Limb (tissue), 2 donors: Measurements from ENCODE around the gene PITPNM3.
A peak's percentile ranks its signal among the peaks of the same experiment; 100 is the strongest.

Source experiments
- DNase-seq, 2 donors: peaks; one replicate each; pipeline ENCODE4 v3.0.0-alpha.2; 2016; ENCODE audit errors: extremely low spot score in 2 of 2

The PITPNM3 gene

DNA sequence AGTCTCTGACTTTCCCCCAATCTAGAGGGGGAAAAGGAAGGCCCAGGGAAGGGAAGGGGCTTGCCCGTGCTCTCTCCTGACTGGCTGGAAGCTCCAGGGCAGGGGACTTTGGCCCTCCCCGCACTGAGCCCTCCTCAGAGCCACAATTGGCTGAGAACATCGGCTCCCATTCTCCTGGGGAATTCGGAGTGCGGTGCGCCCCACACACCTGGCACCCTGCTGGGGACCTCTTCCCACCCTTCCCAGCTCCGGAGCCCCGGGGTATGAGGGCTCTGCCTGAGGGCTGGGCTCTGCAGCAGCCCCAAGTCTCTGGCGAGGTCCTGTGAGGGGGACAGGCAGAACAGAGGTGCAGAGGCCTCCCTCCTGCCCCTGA lies 76.1 kb downstream of the PITPNM3 start:
- no peak for DNase-seq

DNA sequence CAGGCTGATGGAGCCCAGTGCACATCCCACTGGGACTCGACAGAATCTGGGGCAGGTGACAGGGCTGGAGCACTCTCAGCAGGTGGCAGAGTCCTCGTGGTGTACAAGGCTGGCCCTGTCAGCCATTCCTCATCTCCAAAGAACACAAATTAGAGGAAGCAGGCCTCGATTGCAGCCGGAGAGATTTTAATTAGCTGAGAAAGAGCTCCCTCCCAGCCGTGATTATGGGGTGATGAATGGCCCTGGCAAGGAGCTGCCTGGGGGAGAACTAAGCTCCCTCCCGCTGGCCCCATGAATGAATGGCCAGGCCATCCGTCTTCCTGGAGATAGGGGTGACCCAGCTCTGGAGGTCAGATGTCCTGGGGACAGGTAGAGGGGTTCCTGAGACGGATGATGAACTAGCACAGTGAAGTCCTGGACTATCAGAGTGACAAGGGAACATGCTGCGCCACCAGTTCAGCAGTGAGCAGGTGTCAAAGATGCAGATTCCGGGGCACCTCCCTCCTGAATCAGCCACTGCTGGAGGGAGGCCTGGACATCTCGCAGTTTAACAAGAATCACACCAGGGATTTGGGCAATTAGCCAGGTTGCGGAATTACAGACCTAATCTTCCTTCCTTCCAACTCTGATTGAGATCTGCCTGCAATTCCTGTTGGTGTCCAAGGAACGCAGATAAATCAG lies 76.6 kb downstream of the PITPNM3 start:
- no peak for DNase-seq

DNA sequence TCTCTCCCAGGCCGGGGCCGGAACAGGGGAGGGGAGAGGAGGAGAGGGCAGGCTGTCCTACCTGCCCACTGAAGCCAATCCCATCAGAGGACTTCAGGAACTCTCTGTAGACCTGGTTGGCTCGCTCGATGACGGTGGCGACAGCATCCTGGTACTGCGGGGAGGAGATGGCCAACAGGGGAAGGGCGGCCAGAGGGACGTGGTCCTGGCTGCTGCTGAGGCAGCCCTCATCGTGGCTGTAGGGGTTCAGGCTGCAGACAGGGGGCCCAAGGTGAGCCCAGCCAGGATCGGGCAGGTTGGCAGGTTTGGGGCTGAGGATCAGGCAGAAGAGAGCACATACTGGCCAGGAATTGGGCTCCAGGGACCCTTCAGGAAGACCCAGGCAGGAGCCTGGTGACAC lies 77.9 kb downstream of the PITPNM3 start:
- DNase-seq, result no peak

DNA sequence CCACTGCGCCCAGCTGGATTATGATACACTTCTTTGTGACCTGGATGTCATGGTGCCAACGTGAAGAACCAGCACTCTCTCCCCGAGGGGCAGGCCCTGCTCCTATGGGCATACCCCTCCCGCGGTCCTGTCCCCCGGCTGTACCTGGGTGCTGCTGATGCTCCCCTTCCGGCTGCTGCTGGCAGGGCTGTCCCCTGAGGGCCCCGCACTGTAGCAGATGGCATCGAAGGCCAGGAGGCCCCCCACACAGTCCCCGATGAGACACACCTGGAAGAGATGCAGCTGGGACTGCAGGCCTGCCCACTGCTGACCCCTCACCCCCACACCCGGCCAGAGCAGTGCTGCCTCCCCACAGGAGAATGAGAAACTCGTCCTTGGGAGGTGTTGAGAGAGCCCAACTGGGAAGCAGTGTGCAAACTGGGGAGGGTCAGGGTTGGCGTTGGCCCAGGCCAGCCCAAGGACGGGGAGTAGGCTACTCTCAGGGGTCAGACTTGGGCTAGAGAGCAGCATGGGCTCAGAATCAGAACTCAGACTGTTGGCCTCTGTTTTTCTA lies 78.4 kb downstream of the PITPNM3 start:
- no peak for DNase-seq

DNA sequence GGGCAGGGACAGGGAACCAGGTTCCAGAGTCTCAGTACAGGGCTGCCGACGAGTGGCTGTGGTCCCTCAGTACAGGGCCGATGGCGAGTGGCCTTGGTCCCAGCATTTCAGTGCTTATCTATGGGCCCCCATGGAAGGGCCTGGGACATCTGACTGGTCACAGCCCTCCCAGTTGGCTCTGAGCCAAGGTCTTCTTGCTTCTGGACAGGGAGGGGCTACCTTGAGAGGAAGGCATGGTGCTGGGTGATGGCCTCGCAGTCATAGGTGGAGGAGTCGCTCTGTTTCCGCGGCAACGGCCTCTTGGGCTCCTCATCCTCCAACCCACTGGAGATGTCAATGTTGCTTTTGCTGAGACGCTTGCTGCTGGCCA lies 79.6 kb downstream of the PITPNM3 start:
- no peak for DNase-seq

DNA sequence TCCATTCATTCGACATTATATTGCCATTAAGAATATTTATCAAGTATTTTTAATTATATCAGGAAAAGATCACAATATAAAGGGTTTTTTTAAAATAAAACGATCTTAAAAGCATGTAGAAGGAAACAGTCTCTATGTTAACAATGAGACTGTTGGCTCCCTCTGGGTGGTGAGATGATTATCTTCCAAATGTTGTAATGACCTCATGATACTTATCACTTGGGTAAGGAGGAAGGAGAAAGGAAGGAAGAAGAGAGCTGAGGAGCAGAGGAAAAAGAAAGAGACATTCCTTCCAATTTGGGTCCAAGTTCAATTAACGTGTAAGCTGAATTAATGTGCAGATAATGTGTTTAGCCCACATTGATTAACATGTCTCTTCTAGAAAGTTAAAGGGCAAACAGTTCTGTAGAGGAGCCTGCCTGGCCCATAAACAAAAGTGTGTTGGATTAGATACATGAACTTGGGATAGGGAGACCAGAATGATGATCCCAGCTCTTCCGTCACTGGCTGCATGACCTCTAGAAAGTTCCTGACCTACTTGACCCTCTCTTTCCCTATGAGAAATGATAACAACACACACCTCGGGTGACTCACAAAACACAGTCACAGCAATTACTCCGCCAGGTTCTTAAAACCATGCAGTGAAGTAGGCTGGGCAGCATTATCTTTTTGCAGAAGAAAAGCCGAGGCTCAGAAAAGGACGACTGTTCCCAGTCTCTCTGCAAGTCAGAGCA lies 80.1 kb downstream of the PITPNM3 start:
- no peak for DNase-seq

DNA sequence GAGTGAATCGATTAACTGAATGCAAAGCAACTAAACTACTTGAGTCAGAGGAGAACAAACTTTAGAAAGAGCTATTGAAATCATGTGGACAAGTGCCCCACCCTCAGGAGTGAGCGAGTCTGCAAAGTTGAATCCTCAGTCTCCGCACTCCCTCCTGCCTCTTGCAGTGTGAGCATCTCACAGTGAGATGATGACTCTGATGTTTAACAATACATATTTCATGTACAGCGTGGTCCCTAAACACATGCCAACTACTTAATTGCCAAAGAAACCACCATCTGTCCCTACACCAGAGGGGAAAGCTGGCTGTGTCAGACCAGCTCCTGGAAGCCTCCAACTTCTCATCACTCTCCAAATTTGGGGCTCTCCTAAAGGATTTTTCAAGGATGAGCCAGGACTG lies 80.9 kb downstream of the PITPNM3 start:
- DNase-seq, result no peak

DNA sequence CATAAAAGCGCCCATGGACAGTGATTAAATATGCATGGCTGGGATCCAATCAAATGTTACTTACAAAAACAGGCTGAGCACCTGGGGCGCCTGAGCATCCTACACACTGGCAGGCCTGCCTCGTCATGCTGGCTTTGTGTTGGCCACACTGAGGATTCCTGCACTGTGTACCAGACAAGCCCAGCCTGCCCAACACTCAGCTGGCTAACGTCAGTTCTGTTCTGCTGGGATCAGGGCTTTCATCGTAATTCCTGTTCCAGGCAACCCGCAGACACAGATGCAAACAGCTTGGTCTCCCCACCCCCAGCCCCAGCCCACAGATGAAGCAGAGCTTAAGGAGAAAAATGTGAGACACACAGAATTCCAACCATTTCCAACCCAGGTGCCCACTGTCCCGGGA lies 81.4 kb downstream of the PITPNM3 start:
- no peak for DNase-seq

DNA sequence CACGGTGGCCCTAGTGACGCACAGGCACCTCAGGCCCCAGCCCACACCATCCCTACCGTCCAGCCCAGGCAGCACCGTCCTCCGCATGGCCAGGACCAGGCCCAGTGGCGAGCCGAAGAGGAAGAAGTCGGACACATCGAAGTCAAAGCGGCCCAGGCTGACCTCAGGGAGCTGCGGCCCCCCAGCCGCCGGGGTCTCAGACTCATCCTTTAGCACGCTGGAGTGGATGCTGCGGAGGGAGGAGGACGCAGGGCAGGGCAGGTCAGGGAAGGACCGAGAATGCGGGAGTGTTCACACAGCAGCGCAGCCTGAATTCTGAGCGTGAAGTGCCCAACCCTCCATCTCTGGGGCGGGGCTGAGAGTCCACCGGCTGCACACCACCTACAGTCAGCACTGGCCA lies 82.0 kb downstream of the PITPNM3 start:
- DNase-seq, result no peak

DNA sequence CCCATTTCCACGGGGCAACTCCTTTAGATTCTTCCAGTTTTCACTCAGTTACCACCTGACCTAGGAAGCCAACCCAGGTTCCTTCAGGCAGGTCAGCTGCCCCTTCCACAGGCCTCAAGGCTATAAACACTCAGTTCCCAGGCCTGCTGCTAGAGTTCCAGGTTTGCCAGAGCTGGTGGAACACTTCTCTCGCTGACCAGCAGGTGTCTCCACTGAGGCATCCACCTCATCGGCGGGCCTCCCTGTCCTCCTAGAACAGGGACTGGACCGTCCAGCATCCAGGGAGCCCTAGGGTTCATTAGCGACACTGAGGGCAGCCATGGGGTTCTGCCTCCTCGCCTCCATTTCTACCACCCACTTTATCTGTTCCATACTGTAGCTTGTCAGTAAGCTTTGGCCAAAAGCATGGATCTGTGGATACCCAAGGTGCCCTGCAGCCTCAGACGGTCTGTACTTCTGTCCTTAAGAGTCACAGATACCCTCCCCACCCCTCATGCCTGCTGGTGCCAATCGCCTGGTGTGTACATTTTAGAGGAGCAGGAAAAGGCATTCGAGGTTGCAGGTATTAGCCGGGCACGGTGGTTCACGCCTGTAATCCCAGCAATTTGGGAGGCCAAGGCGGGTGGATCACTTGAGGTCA lies 83.1 kb downstream of the PITPNM3 start:
- peak; percentile 66 to 85 for DNase-seq

DNA sequence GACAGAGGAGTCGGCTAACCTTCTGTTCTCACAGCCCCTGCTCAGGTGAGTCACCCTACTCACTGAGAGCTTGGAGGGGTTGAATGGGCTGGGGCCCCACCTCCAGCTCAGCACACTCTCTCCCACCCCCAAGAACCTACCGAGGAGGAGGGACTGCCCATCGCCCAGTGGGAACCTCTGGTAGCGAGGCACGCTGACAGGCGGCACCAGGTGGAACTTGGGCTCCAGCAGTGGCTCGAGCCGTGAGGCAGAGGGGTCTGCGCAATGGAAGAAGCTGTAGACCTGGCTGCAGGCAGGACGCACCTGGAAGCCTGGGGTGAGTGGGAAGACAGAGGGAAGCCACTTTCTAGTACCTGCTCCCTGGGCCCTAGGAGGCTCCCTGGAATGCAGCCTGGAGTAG lies 83.8 kb downstream of the PITPNM3 start:
- DNase-seq, result no peak

DNA sequence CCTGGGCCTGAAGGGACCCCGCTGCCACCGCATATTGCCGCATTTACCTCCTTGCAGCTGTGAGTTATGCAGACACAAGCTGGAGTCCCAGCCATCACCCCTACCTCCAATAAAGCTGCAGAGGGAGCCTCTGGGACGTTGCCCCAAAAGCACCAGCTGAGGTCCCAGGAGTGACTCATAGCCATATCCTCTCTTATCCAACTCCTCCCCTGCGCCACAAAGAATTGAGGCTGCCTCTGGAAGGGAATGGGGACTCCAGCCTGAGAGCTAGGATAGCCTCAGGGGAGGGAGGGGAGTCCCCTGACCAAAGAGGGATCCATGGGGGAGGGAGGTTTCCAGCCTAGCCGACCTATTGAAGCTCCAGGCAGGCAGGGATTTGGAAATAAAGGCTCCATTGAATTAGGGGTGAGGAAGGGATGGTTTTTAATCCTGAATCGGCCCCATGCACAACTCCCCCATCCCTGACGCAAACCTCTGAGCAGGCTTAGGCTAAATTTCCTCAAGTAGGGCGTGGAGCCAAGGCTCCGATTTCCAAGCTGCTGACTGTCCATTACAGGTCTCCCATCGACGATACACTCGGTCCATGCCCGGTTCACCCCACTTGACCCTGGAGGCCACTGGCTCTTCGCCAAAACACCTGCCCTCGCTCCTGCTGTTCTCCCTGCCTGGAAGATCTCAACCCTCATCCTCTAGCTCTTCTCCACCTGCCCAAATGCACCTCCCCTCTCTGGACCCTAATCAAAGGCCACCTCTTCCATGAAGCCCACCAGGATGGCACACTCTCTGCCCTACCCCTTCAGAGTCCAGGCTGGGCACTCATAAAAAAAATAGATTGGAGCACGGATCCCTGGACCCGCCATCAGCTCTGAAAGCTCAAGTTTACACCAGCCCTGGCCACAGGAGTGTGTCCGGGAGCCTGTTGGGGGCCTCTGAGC lies 84.6 kb downstream of the PITPNM3 start:
- DNase-seq, result no peak

DNA sequence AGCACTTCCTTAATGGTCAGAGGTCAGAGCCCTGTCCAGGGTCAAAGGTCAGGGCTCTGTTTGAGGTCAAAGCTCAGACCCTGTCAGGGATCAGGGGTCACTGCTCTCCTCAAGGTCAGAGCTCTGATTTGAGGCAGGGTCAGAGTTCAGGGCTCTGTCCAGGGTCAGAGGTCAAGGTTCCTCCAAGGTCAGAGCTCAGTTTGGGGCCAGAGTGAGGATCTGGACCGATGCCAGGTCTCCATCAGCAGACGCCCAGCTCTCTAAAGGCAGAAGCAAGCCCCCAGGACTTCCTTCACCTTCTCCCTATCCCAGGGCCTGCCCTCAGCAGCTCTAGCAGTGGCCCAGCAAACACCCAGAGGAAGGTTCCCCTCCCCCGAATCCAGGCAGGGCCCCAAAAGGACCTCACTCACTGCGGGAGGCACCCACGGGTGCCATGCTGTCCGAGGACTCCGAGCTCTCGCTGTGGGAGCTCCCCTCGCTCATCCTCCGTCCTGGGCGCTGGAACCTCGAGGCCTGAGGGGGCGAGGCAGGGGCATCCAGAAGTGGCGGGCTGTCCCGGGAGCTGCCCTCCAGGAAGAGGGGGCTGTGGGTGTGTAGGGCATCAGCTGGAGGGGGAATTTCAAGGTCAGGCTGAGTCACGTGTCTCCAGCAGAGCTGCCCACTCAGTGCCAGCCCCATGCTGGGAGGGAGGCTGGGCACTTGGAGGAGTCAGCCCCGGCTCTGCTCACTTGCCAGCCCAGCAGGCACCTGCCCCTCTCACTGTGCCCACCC lies 85.4 kb downstream of the PITPNM3 start:
- no peak for DNase-seq

DNA sequence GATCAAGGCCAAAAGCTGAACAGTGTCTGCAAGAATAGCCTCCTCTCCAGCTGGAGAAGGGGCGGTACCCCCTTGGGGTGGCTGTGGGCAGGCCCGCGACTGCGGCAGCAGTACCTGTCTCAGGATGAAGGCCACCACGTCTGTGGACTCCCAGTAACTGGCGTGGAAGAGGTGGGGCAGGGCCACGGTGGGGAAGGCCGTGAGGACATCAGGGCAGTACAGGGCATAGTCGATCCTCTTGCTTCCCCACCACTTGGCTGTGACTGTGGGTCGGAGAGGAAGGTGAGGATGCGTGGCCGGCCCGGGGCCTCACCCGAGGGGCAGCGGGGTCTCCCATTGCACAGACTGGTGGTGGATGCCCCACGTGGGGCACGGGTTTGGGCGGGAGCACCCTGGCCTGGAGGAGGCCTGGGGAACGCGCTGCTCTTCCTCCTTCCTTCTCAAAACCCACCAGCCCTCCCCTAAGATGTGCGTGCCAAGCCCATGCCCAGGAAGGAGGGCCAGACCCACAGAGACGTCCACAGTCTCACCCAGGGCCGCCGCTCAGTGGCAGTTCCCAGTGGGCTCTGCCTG lies 86.1 kb downstream of the PITPNM3 start:
- no peak for DNase-seq

DNA sequence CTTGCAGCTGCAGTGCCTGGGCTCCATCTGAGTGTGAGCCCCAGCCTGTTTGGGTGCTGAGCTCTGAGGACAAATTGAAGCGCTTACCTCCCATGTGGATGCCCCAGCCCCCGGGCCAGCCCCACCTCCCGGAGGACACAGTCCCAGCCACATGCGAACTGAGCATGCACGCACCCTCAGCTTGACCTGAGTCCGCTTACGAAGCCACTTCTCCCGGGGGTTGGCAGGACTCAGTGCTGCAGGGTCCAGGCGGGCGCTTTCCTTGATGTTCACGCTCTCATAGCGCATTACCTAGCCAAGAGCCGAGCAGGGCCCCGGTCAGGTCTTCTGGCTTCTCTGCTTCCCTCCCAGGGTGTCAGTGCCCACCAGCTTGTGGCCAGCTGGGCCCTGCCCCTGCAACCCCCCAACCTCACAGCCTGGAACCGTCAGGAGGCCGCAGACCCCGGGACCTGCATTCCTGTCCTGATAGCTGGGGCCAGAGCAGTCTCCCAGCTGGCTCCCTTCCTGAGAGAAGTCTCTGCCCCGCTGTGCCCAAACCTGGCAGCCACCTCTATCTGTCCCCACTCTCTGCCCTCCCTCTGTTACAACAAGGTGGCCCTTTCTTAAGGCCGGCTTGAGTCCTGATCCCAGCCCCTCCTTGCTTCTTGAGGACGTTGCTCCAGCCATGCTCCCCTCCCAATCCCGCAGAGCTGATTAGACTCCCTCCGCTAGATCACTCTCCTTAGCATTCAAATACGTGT lies 88.1 kb downstream of the PITPNM3 start:
- no peak for DNase-seq

DNA sequence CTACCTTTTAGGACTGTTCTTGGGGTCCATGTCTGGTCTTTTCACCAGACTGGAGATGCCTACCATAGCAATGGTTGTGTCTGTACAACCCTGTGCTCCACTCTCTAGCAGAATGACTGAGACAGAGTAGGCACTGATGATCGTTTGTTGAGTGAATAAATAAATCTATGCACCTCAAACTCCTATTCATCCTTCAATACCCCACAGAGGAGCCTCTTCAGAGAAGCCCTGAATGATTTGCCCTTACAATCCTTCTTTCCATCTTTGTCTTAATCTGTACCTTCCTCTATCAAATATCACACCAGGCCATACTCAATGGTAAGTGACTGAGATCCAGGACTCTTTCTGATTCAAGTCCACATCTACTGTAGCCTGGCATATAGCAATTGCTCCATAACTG lies 88.8 kb downstream of the PITPNM3 start:
- no peak for DNase-seq

DNA sequence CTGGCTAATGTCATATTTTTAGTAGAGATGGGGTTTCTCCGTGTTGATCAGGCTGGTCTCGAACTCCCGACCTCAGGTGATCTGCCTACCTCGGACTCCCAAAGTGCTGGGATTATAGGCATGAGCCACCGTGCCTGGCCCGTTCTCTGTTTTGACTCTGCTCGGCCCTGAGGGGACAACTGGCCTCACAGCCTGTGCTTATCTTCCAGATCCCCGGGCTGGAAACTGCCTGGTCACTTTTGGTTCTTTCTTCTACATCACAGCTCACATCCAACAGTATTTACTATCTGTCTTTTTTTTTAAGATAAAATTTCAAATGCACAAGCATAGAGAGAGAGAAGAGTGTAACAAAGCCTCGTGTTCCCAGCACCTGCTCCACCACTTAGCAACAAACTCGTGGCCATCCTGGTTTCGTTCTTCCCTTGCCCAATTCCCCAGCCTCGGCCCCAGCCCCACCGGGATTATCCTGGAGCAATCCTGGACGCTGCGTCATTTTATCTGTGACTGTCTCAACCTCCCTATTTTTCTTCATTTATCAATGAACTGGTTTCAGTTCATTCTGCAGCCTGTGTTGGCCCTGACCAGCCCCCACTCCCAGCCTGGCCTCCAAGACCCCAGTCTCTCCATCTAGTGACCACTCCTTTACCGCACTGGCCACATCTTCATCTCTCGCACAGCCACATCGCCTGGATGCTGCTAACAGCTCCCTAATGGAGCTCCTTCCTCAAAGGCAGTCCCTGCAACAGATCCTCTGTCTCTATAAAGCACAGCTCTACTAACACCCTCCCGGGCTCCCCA lies 91.0 kb downstream of the PITPNM3 start:
- no peak for DNase-seq

DNA sequence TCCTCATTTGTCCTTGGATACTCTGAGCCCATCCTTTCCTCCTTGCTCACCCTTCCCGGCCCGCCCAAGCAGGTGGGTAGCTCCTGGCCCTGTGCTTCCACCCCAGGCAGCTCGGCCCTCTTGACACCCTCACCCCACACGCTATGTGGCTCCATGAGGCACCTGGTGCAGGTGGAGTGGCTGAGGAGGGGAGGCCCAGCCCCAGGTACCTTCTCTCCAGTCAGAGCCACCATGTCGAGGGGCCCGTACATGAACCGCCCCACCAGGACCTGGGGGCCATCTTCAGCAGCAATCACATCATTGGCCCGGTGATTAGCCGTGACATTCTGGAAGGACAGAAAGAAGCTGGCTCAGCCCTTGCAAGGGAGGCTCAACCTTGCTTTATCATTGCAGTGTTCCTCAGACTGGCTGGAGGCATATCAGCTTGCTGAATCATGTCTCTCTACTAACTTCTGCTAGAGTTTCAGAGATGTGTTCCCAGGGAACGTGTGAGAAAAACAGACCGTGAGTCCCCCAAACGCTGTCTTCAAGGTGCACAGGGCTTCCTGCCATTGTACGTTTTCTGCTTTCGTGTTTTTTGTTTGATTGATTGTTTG lies 91.8 kb downstream of the PITPNM3 start:
- no peak for DNase-seq
